ENCODE measurements around the gene CD276.

Gene CD276

GRCh38 chr15:73741321-73741836 lies 57.2 kb downstream of the CD276 start:
- TF ChIP-seq ZFX (IDR thresholded peaks at IDR 0.05): no peak
- no peak overlapping the region for H3K27ac ChIP-seq

GRCh38 chr15:73744293-73744692 lies 60.1 kb downstream of the CD276 start:
- no peak overlapping the region for H3K27ac ChIP-seq
- TF ChIP-seq CTCF (conservative IDR thresholded peaks at IDR 0.05) (no peak), ZFX (IDR thresholded peaks at IDR 0.05) (no peak)

GRCh38 chr15:73745073-73745472 lies 60.9 kb downstream of the CD276 start:
- TF ChIP-seq CTCF (conservative IDR thresholded peaks at IDR 0.05): no peak
- TF ChIP-seq ZFX (IDR thresholded peaks at IDR 0.05): no peak
- no peak overlapping the region for H3K27ac ChIP-seq

- no peak overlapping the region for H3K27ac ChIP-seq
- TF ChIP-seq CTCF (conservative IDR thresholded peaks at IDR 0.05): no peak
- TF ChIP-seq ZFX (IDR thresholded peaks at IDR 0.05): no peak
Measured at GRCh38 chr15:73746261-73746660, 62.1 kb downstream of the CD276 start.

- H3K27ac ChIP-seq: no peak overlapping the region
Measured at GRCh38 chr15:73746883-73747282, 62.7 kb downstream of the CD276 start.

GRCh38 chr15:73747847-73748590 lies 63.8 kb downstream of the CD276 start:
- TF ChIP-seq CTCF (conservative IDR thresholded peaks at IDR 0.05): no peak
- no peak for TF ChIP-seq ZFX (IDR thresholded peaks at IDR 0.05)

More at GRCh38 chr15:73746883-73747282, 62.7 kb downstream of the CD276 start:
- TF ChIP-seq ZFX (IDR thresholded peaks at IDR 0.05) (no peak), CTCF (conservative IDR thresholded peaks at IDR 0.05) (no peak)

GRCh38 chr15:73748730-73749129 lies 64.5 kb downstream of the CD276 start:
- no peak for TF ChIP-seq ZFX (IDR thresholded peaks at IDR 0.05)
- TF ChIP-seq CTCF (conservative IDR thresholded peaks at IDR 0.05): no peak
- H3K27ac ChIP-seq: no peak overlapping the region

More at GRCh38 chr15:73747847-73748590, 63.8 kb downstream of the CD276 start:
- no peak overlapping the region for H3K27ac ChIP-seq

GRCh38 chr15:73749533-73749932 lies 65.3 kb downstream of the CD276 start:
- TF ChIP-seq ZFX (IDR thresholded peaks at IDR 0.05) (no peak), CTCF (conservative IDR thresholded peaks at IDR 0.05) (no peak)
- H3K27ac ChIP-seq: no peak overlapping the region

Measured in C4-2B (cell line).